H9 (cell line): Measurements from ENCODE around the gene TTC28. TPM values are rescaled to one million over a fixed set of nuclear protein-coding genes. Genes with fewer than 3 reads are reported as not detected.
A peak's percentile ranks its signal among the peaks of the same experiment; 100 is the strongest.

Experiments used
- DNase-seq: peaks from one replicate; pipeline ENCODE4 v3.0.0-alpha.2; 2017
- H2AFZ ChIP-seq: one replicate; pipeline ENCODE4 v1.6.1; 2013; ENCODE audit warnings: mild to moderate bottlenecking, low read length, control low read depth, moderate library complexity
- H2AK5ac ChIP-seq: 2 replicates; pipeline ENCODE4 v1.6.1; 2013; ENCODE audit warnings: low read length, control low read depth, mixed read lengths; ENCODE audit not compliant: insufficient read length
- H2BK120ac ChIP-seq: one replicate; pipeline ENCODE4 v1.6.1; 2013; ENCODE audit warnings: low read depth, mild to moderate bottlenecking, low read length, control low read depth, inconsistent platforms; ENCODE audit not compliant: poor library complexity, severe bottlenecking
- H2BK12ac ChIP-seq: 2 replicates; pipeline ENCODE4 v1.6.1; 2013; ENCODE audit warnings: low read length, control low read depth, mixed read lengths, low read depth; ENCODE audit not compliant: insufficient read length
- H2BK15ac ChIP-seq: 2 replicates; pipeline ENCODE4 v1.6.1; 2013; ENCODE audit warnings: low read depth, low read length, control low read depth
- H2BK20ac ChIP-seq: one replicate; pipeline ENCODE4 v1.6.1; 2013; ENCODE audit warnings: low read depth, mild to moderate bottlenecking, low read length, control low read depth, inconsistent platforms; ENCODE audit not compliant: poor library complexity, severe bottlenecking
- H2BK5ac ChIP-seq: 2 replicates; pipeline ENCODE4 v1.6.1; 2013; ENCODE audit warnings: low read length, control low read depth, mixed read lengths; ENCODE audit not compliant: insufficient read length
- H3K14ac ChIP-seq: 2 replicates; pipeline ENCODE4 v1.6.1; 2013; ENCODE audit warnings: low read length, control low read depth; ENCODE audit not compliant: insufficient read depth
- H3K18ac ChIP-seq: 2 replicates; pipeline ENCODE4 v1.6.1; 2013; ENCODE audit warnings: low read depth, mild to moderate bottlenecking, mixed read lengths, low read length, control low read depth; ENCODE audit not compliant: insufficient read length
- H3K23ac ChIP-seq: 2 replicates; pipeline ENCODE4 v1.6.1; 2013; ENCODE audit warnings: low read length, control low read depth, mixed read lengths, low read depth; ENCODE audit not compliant: insufficient read length
- H3K23me2 ChIP-seq: 2 replicates; pipeline ENCODE4 v1.6.1; 2013; ENCODE audit warnings: low read depth, mild to moderate bottlenecking, mixed read lengths, low read length, control low read depth; ENCODE audit not compliant: insufficient read length, poor library complexity, severe bottlenecking
- H3K27ac ChIP-seq: 2 replicates; pipeline ENCODE4 v1.5.1; 2013; ENCODE audit warnings: low read length, control low read depth, mixed read lengths, low read depth; ENCODE audit not compliant: insufficient read length
- H3K27me3 ChIP-seq: 2 replicates; pipeline ENCODE4 v1.6.1; 2013; ENCODE audit warnings: low read length, control low read depth, inconsistent platforms; ENCODE audit not compliant: insufficient read depth
- H3K4ac ChIP-seq: 2 replicates; pipeline ENCODE4 v1.6.1; 2013; ENCODE audit warnings: low read depth, mild to moderate bottlenecking, control low read depth, inconsistent platforms, low read length, moderate library complexity
- H3K4me1 ChIP-seq: 2 replicates; pipeline ENCODE4 v1.6.1; 2013; ENCODE audit warnings: low read length, control low read depth, inconsistent platforms; ENCODE audit not compliant: insufficient read depth
- H3K4me2 ChIP-seq: 2 replicates; pipeline ENCODE4 v1.6.1; 2013; ENCODE audit warnings: low read length, control low read depth, mixed read lengths; ENCODE audit not compliant: insufficient read length, insufficient read depth
- H3K56ac ChIP-seq: 2 replicates; pipeline ENCODE4 v1.6.1; 2013; ENCODE audit warnings: low read depth, mild to moderate bottlenecking, mixed read lengths, low read length, control low read depth; ENCODE audit not compliant: insufficient read length
- H3K79me1 ChIP-seq: 2 replicates; pipeline ENCODE4 v1.6.1; 2013; ENCODE audit warnings: low read depth, mild to moderate bottlenecking, moderate library complexity, low read length, control low read depth, inconsistent platforms; ENCODE audit not compliant: insufficient read depth, poor library complexity, severe bottlenecking
- H3K79me2 ChIP-seq: 2 replicates; pipeline ENCODE4 v1.6.1; 2013; ENCODE audit warnings: low read length, control low read depth, inconsistent platforms; ENCODE audit not compliant: insufficient read depth
- H3K9ac ChIP-seq: 2 replicates; pipeline ENCODE4 v1.6.1; 2013; ENCODE audit warnings: low read length, control low read depth, mixed read lengths; ENCODE audit not compliant: insufficient read length; ENCODE audit errors: extremely low read depth
- H3K9me3 ChIP-seq: one replicate; pipeline ENCODE4 v1.6.1; 2013; ENCODE audit warnings: low read depth, low read length, inconsistent platforms; ENCODE audit not compliant: control insufficient read depth
- H3T11ph ChIP-seq: one replicate; pipeline ENCODE4 v1.6.1; 2013; ENCODE audit warnings: mild to moderate bottlenecking, low read length, control low read depth, inconsistent platforms
- H4K20me1 ChIP-seq: one replicate; pipeline ENCODE4 v1.6.1; 2013; ENCODE audit not compliant: control insufficient read depth, insufficient read length, insufficient read depth
- H4K5ac ChIP-seq: 2 replicates; pipeline ENCODE4 v1.6.1; 2013; ENCODE audit warnings: low read depth, mild to moderate bottlenecking, mixed read lengths, low read length, control low read depth; ENCODE audit not compliant: insufficient read length
- H4K8ac ChIP-seq: replicated peaks from 2 replicates; pipeline ENCODE4 v1.6.1; 2013; ENCODE audit warnings: low read length, control low read depth, mixed read lengths, low read depth; ENCODE audit not compliant: insufficient read length
- H4K91ac ChIP-seq: 2 replicates; pipeline ENCODE4 v1.6.1; 2013; ENCODE audit warnings: low read depth, mild to moderate bottlenecking, moderate library complexity, mixed read lengths, low read length, control low read depth; ENCODE audit not compliant: insufficient read length
- H3K27ac Mint-ChIP-seq, 3 experiments: 2 replicates in 2 of 3; 3 replicates in 1 of 3; pipeline ENCODE4 v1.8.0; 2020 to 2021; ENCODE audit warnings: mixed read lengths in 3 of 3, mild to moderate bottlenecking in 1 of 3, moderate library complexity in 1 of 3
- H3K27me3 Mint-ChIP-seq: 2 replicates; pipeline ENCODE4 v1.8.0; 2021; ENCODE audit warnings: low read depth, mild to moderate bottlenecking, moderate library complexity, mixed read lengths
- H3K36me3 Mint-ChIP-seq, 3 experiments: 2 replicates in 2 of 3; 3 replicates in 1 of 3; pipeline ENCODE4 v1.8.0; 2020 to 2021; ENCODE audit warnings: low read depth in 3 of 3, mixed read lengths in 3 of 3; ENCODE audit not compliant: insufficient read depth in 1 of 3
- H3K4me1 Mint-ChIP-seq, 2 experiments: 2 replicates each; pipeline ENCODE4 v1.8.0; 2020; ENCODE audit warnings: mixed read lengths in 2 of 2
- H3K4me3 Mint-ChIP-seq, 2 experiments: 2 replicates in 1 of 2; 3 replicates in 1 of 2; pipeline ENCODE4 v1.8.0; 2020 to 2021; ENCODE audit warnings: mild to moderate bottlenecking in 2 of 2, mixed read lengths in 2 of 2, moderate library complexity in 1 of 2
- H3K9me3 Mint-ChIP-seq, 2 experiments: 2 replicates in 1 of 2; 3 replicates in 1 of 2; pipeline ENCODE4 v1.8.0; 2020; ENCODE audit warnings: mild to moderate bottlenecking in 2 of 2, mixed read lengths in 2 of 2, moderate library complexity in 1 of 2
- WGBS: extraction: QIAGEN DNeasy Blood & Tissue Kit; methylation state at CpG from one replicate; pipeline ENCODE4 v1.1.7; 2013; ENCODE audit warnings: missing lambda C conversion rate, low lambda C conversion rate, mixed read lengths; ENCODE audit not compliant: insufficient read length; ENCODE audit errors: extremely low coverage; 5-methylcytosine and 5-hydroxymethylcytosine counted together
- total RNA-seq: library from RNA; stranded (reverse); gene quantifications from 2 replicates; pipeline ENCODE4 v1.2.1, GENCODE V29; 2021
- TF ChIP-seq, protein P1 (sequence below): fragments of 200-600 bp; sonication (generic); conservative IDR thresholded peaks from 3 replicates; pipeline ENCODE4 v1.8.0; 2021; ENCODE audit warnings: antibody characterized with exemption, mild to moderate bottlenecking

The TTC28 gene
- total RNA-seq, 1 experiment from 2014 or later = 13.6 TPM

DNA sequence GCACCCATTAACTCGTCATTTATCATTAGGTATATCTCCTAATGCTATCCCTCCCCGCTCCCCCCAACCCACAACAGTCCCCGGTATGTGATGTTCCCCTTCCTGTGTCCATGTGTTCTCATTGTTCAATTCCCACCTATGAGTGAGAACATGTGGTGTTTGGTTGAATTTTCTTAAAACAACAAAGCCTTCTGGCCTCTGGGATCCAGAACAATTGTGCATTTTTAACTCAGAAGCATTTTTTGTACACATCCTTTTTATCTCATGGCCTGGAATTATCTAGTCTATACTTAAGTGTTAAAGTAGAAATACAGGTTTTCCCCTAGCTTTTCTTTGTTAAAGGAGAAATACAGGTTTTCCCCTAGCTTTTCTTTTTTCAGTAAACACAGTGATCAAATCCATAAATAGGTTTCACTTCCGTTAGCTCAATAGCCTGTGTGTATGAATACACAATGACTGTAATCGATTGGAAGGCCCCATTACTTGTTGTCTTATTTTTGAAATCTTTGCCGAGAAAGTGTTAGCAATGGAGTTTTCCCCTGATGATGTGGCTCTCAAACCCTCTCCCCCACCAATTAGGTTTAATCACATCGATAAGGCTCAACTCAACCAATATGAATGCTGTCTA is 635.0 kb downstream of the TTC28 start:
- no peak overlapping the region for H3K4me3 Mint-ChIP-seq
- DNase-seq = no peak
- H3K27ac Mint-ChIP-seq = peak overlapping the region in 1 of 3 experiments; percentile 45; a peak in 1 of 7 replicates

More for the DNA sequence above, 635.0 kb downstream of the TTC28 start:
- Histone ChIP-seq H2BK20ac (no peak overlapping the region), H2AK5ac (no peak overlapping the region), H4K20me1 (no peaks in the 10 kb centered on the region), H3K4me2 (no peak overlapping the region), H4K91ac (no peak overlapping the region), H2BK120ac (no peak overlapping the region), H2BK12ac (no peak overlapping the region), H2BK5ac (no peak overlapping the region), H3K23me2 (no peaks in the 10 kb centered on the region), H3K27ac (no peak overlapping the region), H3K79me1 (no peaks in the 10 kb centered on the region), H2BK15ac (no peak overlapping the region), H3K18ac (no peak overlapping the region), H3K9me3 (no peaks in the 10 kb centered on the region), H3K56ac (no peak overlapping the region), H3K79me2 (no peaks in the 10 kb centered on the region), H3T11ph (no peak overlapping the region), H3K23ac (no peak overlapping the region), H4K8ac (no peak overlapping the region), H4K5ac (no peak overlapping the region), H2AFZ (no peak overlapping the region), H3K14ac (no peak overlapping the region), H3K4ac (no peak overlapping the region), H3K9ac (no peak overlapping the region), H3K4me1 (no peaks in the 10 kb centered on the region), H3K27me3 (no peaks in the 10 kb centered on the region)
- Mint-ChIP-seq H3K4me1 (no peaks in the 10 kb centered on the region), H3K9me3 (no peaks in the 10 kb centered on the region), H3K27me3 (no peaks in the 10 kb centered on the region; the same call in 1 of the 2 replicates), H3K36me3 (no peaks in the 10 kb centered on the region)
- WGBS = no CpG with 5 or more reads among the region's 7 CpGs
- TF ChIP-seq, protein P1, sequence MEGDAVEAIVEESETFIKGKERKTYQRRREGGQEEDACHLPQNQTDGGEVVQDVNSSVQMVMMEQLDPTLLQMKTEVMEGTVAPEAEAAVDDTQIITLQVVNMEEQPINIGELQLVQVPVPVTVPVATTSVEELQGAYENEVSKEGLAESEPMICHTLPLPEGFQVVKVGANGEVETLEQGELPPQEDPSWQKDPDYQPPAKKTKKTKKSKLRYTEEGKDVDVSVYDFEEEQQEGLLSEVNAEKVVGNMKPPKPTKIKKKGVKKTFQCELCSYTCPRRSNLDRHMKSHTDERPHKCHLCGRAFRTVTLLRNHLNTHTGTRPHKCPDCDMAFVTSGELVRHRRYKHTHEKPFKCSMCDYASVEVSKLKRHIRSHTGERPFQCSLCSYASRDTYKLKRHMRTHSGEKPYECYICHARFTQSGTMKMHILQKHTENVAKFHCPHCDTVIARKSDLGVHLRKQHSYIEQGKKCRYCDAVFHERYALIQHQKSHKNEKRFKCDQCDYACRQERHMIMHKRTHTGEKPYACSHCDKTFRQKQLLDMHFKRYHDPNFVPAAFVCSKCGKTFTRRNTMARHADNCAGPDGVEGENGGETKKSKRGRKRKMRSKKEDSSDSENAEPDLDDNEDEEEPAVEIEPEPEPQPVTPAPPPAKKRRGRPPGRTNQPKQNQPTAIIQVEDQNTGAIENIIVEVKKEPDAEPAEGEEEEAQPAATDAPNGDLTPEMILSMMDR = no peak
